K562 (cell line): ENCODE measurements around the gene ALOX12B. TPM values are rescaled to one million over a fixed set of nuclear protein-coding genes. Genes with fewer than 3 reads are reported as not detected.

Experiments
- CBX5 ChIP-seq: IDR thresholded peaks from 2 replicates; pipeline ENCODE4 v1.6.1; 2014; ENCODE audit warnings: low read depth, borderline replicate concordance
- CXXC5 ChIP-seq: fragments of 250-450 bp; sonication (Bioruptor Pico); IDR thresholded peaks from 2 replicates; pipeline ENCODE4 v1.8.0; 2022; ENCODE audit warnings: inconsistent platforms, mild to moderate bottlenecking, moderate library complexity
- E2F6 ChIP-seq, 2 experiments: IDR thresholded peaks; 2 replicates each; pipeline ENCODE4 v1.6.1; 2011; ENCODE audit warnings: borderline replicate concordance in 1 of 2, control low read depth in 1 of 2, low read depth in 1 of 2, low read length in 1 of 2, mild to moderate bottlenecking in 1 of 2, mixed read lengths in 1 of 2, moderate library complexity in 1 of 2; ENCODE audit not compliant: insufficient read depth in 1 of 2, insufficient read length in 1 of 2, poor library complexity in 1 of 2, severe bottlenecking in 1 of 2; ENCODE audit errors: extremely low read depth in 1 of 2
- EP300 ChIP-seq: IDR thresholded peaks from 2 replicates; pipeline ENCODE4 v1.6.1; 2012; ENCODE audit warnings: low read length, improper control_type of control experiment
- EP400 ChIP-seq: fragments of 450-650 bp; IDR thresholded peaks from 2 replicates; pipeline ENCODE4 v1.6.1; 2017; ENCODE audit warnings: antibody characterized with exemption, mild to moderate bottlenecking, moderate library complexity
- GATA2 ChIP-seq: sonication (generic); formaldehyde crosslinking; IDR thresholded peaks from 2 replicates; pipeline ENCODE4 v1.4.0; 2020; ENCODE audit warnings: mild to moderate bottlenecking, missing genetic modification reagents
- HCFC1 ChIP-seq: IDR thresholded peaks from 2 replicates; pipeline ENCODE4 v1.6.1; 2012; ENCODE audit warnings: low read depth, low read length, improper control_type of control experiment
- HDAC1 ChIP-seq, 2 experiments: fragments of 450-650 bp; IDR thresholded peaks; 2 replicates each; pipeline ENCODE4 v1.6.1; 2016 to 2017; ENCODE audit warnings: inconsistent platforms in 1 of 2, mild to moderate bottlenecking in 1 of 2, moderate library complexity in 1 of 2
- POLR2H ChIP-seq: IDR thresholded peaks from 2 replicates; pipeline ENCODE4 v1.6.1; 2016; ENCODE audit warnings: missing genetic modification characterization, low read depth, mild to moderate bottlenecking, control low read depth, missing compliant biosample characterization, moderate library complexity
- POLR3A ChIP-seq: IDR thresholded peaks from 2 replicates; pipeline ENCODE4 v1.6.1; 2011; ENCODE audit warnings: borderline replicate concordance, mild to moderate bottlenecking, moderate library complexity; ENCODE audit not compliant: insufficient read length, insufficient read depth; ENCODE audit errors: extremely low read depth
- RAD21 ChIP-seq, 2 experiments: fragments of 250-450 bp in 1 of 2; fragments of 450-650 bp in 1 of 2; sonication (Bioruptor Pico) in 1 of 2; formaldehyde crosslinking in 1 of 2; IDR thresholded peaks in 1 of 2; conservative IDR thresholded peaks in 1 of 2; 2 replicates each; pipeline versions ENCODE4 v1.4.0 to v1.8.0; 2020 to 2022; ENCODE audit warnings: mild to moderate bottlenecking in 2 of 2, moderate library complexity in 1 of 2
- RAD51 ChIP-seq: fragments of 450-650 bp; IDR thresholded peaks from 2 replicates; pipeline ENCODE4 v1.7.1; 2016; ENCODE audit warnings: low read depth, mild to moderate bottlenecking, borderline replicate concordance
- RCOR1 ChIP-seq, 2 experiments: IDR thresholded peaks; 2 replicates each; pipeline ENCODE4 v1.6.1; 2012; ENCODE audit warnings: low read depth in 2 of 2, low read length in 2 of 2, borderline replicate concordance in 1 of 2, improper control_type of control experiment in 1 of 2
- SAFB2 ChIP-seq: fragments of 200-400 bp; formaldehyde crosslinking; IDR thresholded peaks from 2 replicates; pipeline ENCODE4 v1.6.1; 2018; ENCODE audit warnings: borderline replicate concordance, low read length, low read depth, moderate library complexity; ENCODE audit not compliant: severe bottlenecking
- SIN3A ChIP-seq, 2 experiments: fragments of 150-350 bp in 1 of 2; IDR thresholded peaks; 2 replicates each; pipeline ENCODE4 v1.6.1; 2011 to 2016; ENCODE audit warnings: borderline replicate concordance in 2 of 2, low read depth in 2 of 2, low read length in 2 of 2, mild to moderate bottlenecking in 2 of 2, moderate library complexity in 2 of 2; ENCODE audit not compliant: control insufficient read depth in 1 of 2
- TBP ChIP-seq: optimal IDR thresholded peaks from 2 replicates; pipeline ENCODE3; 2011; ENCODE audit warnings: low read depth, low read length, improper control_type of control experiment
- TFAP4 ChIP-seq: sonication (generic); formaldehyde crosslinking; IDR thresholded peaks from 2 replicates; pipeline ENCODE4 v1.8.0; 2022; ENCODE audit warnings: missing genetic modification reagents, mild to moderate bottlenecking, moderate library complexity, borderline replicate concordance
- VEZF1 ChIP-seq: fragments of 200-800 bp; sonication (Bioruptor generic); IDR thresholded peaks from 2 replicates; pipeline ENCODE4 v1.6.1; 2017; ENCODE audit warnings: missing genetic modification characterization, missing compliant biosample characterization
- ZBTB5 ChIP-seq: fragments of 450-650 bp; IDR thresholded peaks from 2 replicates; pipeline ENCODE4 v1.6.1; 2017; ENCODE audit warnings: antibody characterized with exemption
- polyA plus RNA-seq, 8 experiments: library from polyadenylated mRNA; depleted of rRNA in 4 of 8; stranded (reverse) in 5 of 8; unstranded in 3 of 8; fragments of >200 nt; fragmentation: Nextera tagmentation in 2 of 8; fragmentation: Illumina TruSeq in 1 of 8; extraction: Ambion mirVana in 2 of 8; extraction: Trizol in 1 of 8; gene quantifications; 2 replicates each; pipeline versions ENCODE4 v1.2.1 to v1.2.3, GENCODE V29; 2011 to 2014; ENCODE audit warnings: inconsistent platforms in 1 of 8, missing spikeins in 1 of 8
- total RNA-seq, 7 experiments: library from RNA; depleted of rRNA in 6 of 7; stranded (reverse); fragments of >200 nt in 6 of 7; fragmentation: Illumina TruSeq in 2 of 7; extraction: Trizol in 2 of 7; gene quantifications; 2 replicates each; pipeline versions ENCODE4 v1.2.1 to v1.2.3, GENCODE V29; 2011 to 2021; ENCODE audit warnings: low replicate concordance in 1 of 7

The ALOX12B gene
- total and polyA plus RNA-seq, 9 of the 15 experiments (the other 6 are each of a cell fraction or from before 2014, with no cell fraction given), result not detected

GRCh38 chr17:8125154-8125946 lies 37.8 kb upstream of the ALOX12B start (continued):
- TF ChIP-seq SIN3A (IDR thresholded peaks at IDR 0.05; ENCODE audit: borderline replicate concordance in 2 of 2, control insufficient read depth in 1 of 2, low read depth in 2 of 2, low read length in 2 of 2) (peak in 1 of 2 experiments; percentile 39; a peak in 1 of 4 replicates), POLR3A (peak; percentile 87), RCOR1 (IDR thresholded peaks at IDR 0.05; ENCODE audit: borderline replicate concordance in 1 of 2, low read depth in 2 of 2, low read length in 2 of 2) (peak in 1 of 2 experiments; percentile 40; a peak in 1 of 4 replicates), EP400 (0 out of 2 replicates have a peak, but pooled peaks have one; percentile 20), EP300 (peak; percentile 51), TBP (peak; percentile 100), HDAC1 (IDR thresholded peaks at IDR 0.05) (peak in 1 of 2 experiments; percentile 85; a peak in 1 of 4 replicates), RAD51 (no peak), SAFB2 (no peak), CBX5 (no peak), ZBTB5 (peak; percentile 63; the same call in 1 of the 2 replicates), CXXC5 (CRISPR knock-in tag) (peak; percentile 61), HCFC1 (peak; percentile 18; the same call in 1 of the 2 replicates), TFAP4 (CRISPR knock-in tag) (no peak), RAD21 (CRISPR knock-in tag; conservative IDR thresholded peaks at IDR 0.05 in 1 of 2, IDR thresholded peaks at IDR 0.05 in 1 of 2) (no peak), GATA2 (no peak), VEZF1 (CRISPR knock-in tag) (peak; percentile 54), E2F6 (IDR thresholded peaks at IDR 0.05; ENCODE audit: borderline replicate concordance in 1 of 2, extremely low read depth in 1 of 2, insufficient read depth in 1 of 2, insufficient read length in 1 of 2, low read depth in 1 of 2, low read length in 1 of 2, poor library complexity in 1 of 2, severe bottlenecking in 1 of 2) (peak in 1 of 2 experiments; percentile 7), POLR2H (peak; percentile 99)
